NCI-H128 (cell line): ENCODE data around the gene D2HGDH.
A peak's percentile ranks its signal among the peaks of the same experiment; 100 is the strongest.

Source experiments
- DNase-seq: peaks from one replicate; lab custom pipeline; 2025; ENCODE audit not compliant: unreplicated experiment; lab: John Stamatoyannopoulos, UW

D2HGDH gene

GRCh38 chr2:241734467-241735208 is at the start of gene D2HGDH:
Gene D2HGDH, plus strand, starts transcription at chr2:241734630. Its CDS starts 595 bp downstream, at chr2:241735225.
- DNase-seq, result peak; percentile 56

- DNase-seq, result no peak
These were observed 48.1 kb upstream of the D2HGDH start for GRCh38 chr2:241686324-241686649.

GRCh38 chr2:241686650-241687425 is 47.6 kb upstream of the D2HGDH start, which contains the start of gene DTYMK:
Gene DTYMK, minus strand, starts transcription at chr2:241686815. Its CDS starts 32 bp downstream, at chr2:241686783.
- peak; percentile 86 for DNase-seq

GRCh38 chr2:241689306-241689705 is 45.1 kb upstream of the D2HGDH start:
- DNase-seq, result no peak

- no peak for DNase-seq
These were observed 44.2 kb upstream of the D2HGDH start for GRCh38 chr2:241690202-241690717.

- DNase-seq, result no peak
These were observed 42.0 kb upstream of the D2HGDH start for GRCh38 chr2:241692448-241692847.

- DNase-seq, result no peak
These were observed 38.8 kb upstream of the D2HGDH start for GRCh38 chr2:241695651-241696050.

GRCh38 chr2:241701149-241701398 is 33.4 kb upstream of the D2HGDH start:
- DNase-seq, result peak; percentile 62

GRCh38 chr2:241701399-241702154 is 32.9 kb upstream of the D2HGDH start, which contains the start of gene ING5:
Gene ING5, plus strand, starts transcription at chr2:241702039. Its CDS starts 27 bp downstream, at chr2:241702066.
- DNase-seq, result peak; percentile 66

- peak; percentile 37 for DNase-seq
These were observed 32.0 kb upstream of the D2HGDH start for GRCh38 chr2:241702155-241703031.

- DNase-seq, result no peak
These were observed 31.3 kb upstream of the D2HGDH start for GRCh38 chr2:241703032-241703604.

GRCh38 chr2:241706537-241706936 is 27.9 kb upstream of the D2HGDH start:
- DNase-seq, result no peak

- no peak for DNase-seq
These were observed 25.6 kb upstream of the D2HGDH start for GRCh38 chr2:241708879-241709278.

- no peak for DNase-seq
These were observed 15.3 kb upstream of the D2HGDH start for GRCh38 chr2:241719093-241719492.

GRCh38 chr2:241720099-241720498 is 14.3 kb upstream of the D2HGDH start:
- DNase-seq, result no peak

- DNase-seq, result no peak
These were observed 13.9 kb upstream of the D2HGDH start for GRCh38 chr2:241720560-241720959.

- DNase-seq, result no peak
These were observed 12.6 kb upstream of the D2HGDH start for GRCh38 chr2:241721852-241722251.

GRCh38 chr2:241722896-241723454 is 11.5 kb upstream of the D2HGDH start:
- DNase-seq, result no peak

GRCh38 chr2:241724259-241724974 is 10.0 kb upstream of the D2HGDH start:
- DNase-seq, result no peak
